ENCODE results near the gene CD300H.

The CD300H gene

GRCh38 chr17:74566132-74566753 is 1.1 kb downstream of the CD300H start:
- no peaks in the 10 kb centered on the region for H3K9me2 ChIP-seq (replicated peaks; ENCODE audit: low read depth, low read length)
- H3K79me2 ChIP-seq (ENCODE audit: insufficient read depth, low read length): no peaks in the 10 kb centered on the region
- H4K20me1 ChIP-seq (ENCODE audit: insufficient read depth, low read length, poor library complexity, severe bottlenecking): no peaks in the 10 kb centered on the region
- no peaks in the 10 kb centered on the region for H3F3A ChIP-seq (ENCODE audit: low read depth)
- no peak for TF ChIP-seq EZH2phosphoT487 (IDR thresholded peaks at IDR 0.05; ENCODE audit: borderline replicate concordance)
- TF ChIP-seq CTCF (conservative IDR thresholded peaks at IDR 0.05; ENCODE audit: low read length): peak; percentile 86
- H3K4me3 ChIP-seq (ENCODE audit: low read length, poor library complexity, severe bottlenecking): no peak overlapping the region
- no peaks in the 10 kb centered on the region for H3K4me1 ChIP-seq (ENCODE audit: insufficient read depth, low read length, poor library complexity, severe bottlenecking)
- H2AFZ ChIP-seq (ENCODE audit: low read length): no peak overlapping the region
- no peaks in the 10 kb centered on the region for H3K36me3 ChIP-seq (ENCODE audit: insufficient read depth, low read length)
- H3K9me3 ChIP-seq (ENCODE audit: insufficient read depth, low read depth, low read length): no peaks in the 10 kb centered on the region
- H3K27me3 ChIP-seq (ENCODE audit: insufficient read depth, low read length, poor library complexity, severe bottlenecking): no peaks in the 10 kb centered on the region
- H3K9ac ChIP-seq (ENCODE audit: low read depth, low read length, poor library complexity, severe bottlenecking): no peak overlapping the region
- H3K4me2 ChIP-seq (ENCODE audit: low read depth, low read length, poor library complexity, severe bottlenecking): no peak overlapping the region

- Histone ChIP-seq H3K4me1 (ENCODE audit: insufficient read depth, low read length, poor library complexity, severe bottlenecking) (no peaks in the 10 kb centered on the region), H3F3A (ENCODE audit: low read depth) (no peaks in the 10 kb centered on the region), H3K36me3 (ENCODE audit: insufficient read depth, low read length) (no peaks in the 10 kb centered on the region), H3K79me2 (ENCODE audit: insufficient read depth, low read length) (no peaks in the 10 kb centered on the region), H3K4me3 (ENCODE audit: low read length, poor library complexity, severe bottlenecking) (no peak overlapping the region), H4K20me1 (ENCODE audit: insufficient read depth, low read length, poor library complexity, severe bottlenecking) (no peaks in the 10 kb centered on the region), H3K27me3 (ENCODE audit: insufficient read depth, low read length, poor library complexity, severe bottlenecking) (no peaks in the 10 kb centered on the region), H2AFZ (ENCODE audit: low read length) (no peak overlapping the region), H3K9ac (ENCODE audit: low read depth, low read length, poor library complexity, severe bottlenecking) (no peak overlapping the region), H3K4me2 (ENCODE audit: low read depth, low read length, poor library complexity, severe bottlenecking) (no peak overlapping the region), H3K9me2 (replicated peaks; ENCODE audit: low read depth, low read length) (no peaks in the 10 kb centered on the region), H3K9me3 (ENCODE audit: insufficient read depth, low read depth, low read length) (no peaks in the 10 kb centered on the region)
- TF ChIP-seq CTCF (conservative IDR thresholded peaks at IDR 0.05; ENCODE audit: low read length) (no peak), EZH2phosphoT487 (IDR thresholded peaks at IDR 0.05; ENCODE audit: borderline replicate concordance) (no peak)
Observed at GRCh38 chr17:74565126-74565525, 2.2 kb downstream of the CD300H start.

- H3F3A ChIP-seq (ENCODE audit: low read depth): no peaks in the 10 kb centered on the region
- no peak overlapping the region for H3K4me3 ChIP-seq (ENCODE audit: low read length, poor library complexity, severe bottlenecking)
- no peaks in the 10 kb centered on the region for H3K27me3 ChIP-seq (ENCODE audit: insufficient read depth, low read length, poor library complexity, severe bottlenecking)
- H3K4me2 ChIP-seq (ENCODE audit: low read depth, low read length, poor library complexity, severe bottlenecking): no peak overlapping the region
- H3K9ac ChIP-seq (ENCODE audit: low read depth, low read length, poor library complexity, severe bottlenecking): no peak overlapping the region
- no peak overlapping the region for H2AFZ ChIP-seq (ENCODE audit: low read length)
- H3K36me3 ChIP-seq (ENCODE audit: insufficient read depth, low read length): no peaks in the 10 kb centered on the region
- H4K20me1 ChIP-seq (ENCODE audit: insufficient read depth, low read length, poor library complexity, severe bottlenecking): no peaks in the 10 kb centered on the region
- H3K9me3 ChIP-seq (ENCODE audit: insufficient read depth, low read depth, low read length): no peaks in the 10 kb centered on the region
- TF ChIP-seq EZH2phosphoT487 (IDR thresholded peaks at IDR 0.05; ENCODE audit: borderline replicate concordance): no peak
- TF ChIP-seq CTCF (conservative IDR thresholded peaks at IDR 0.05; ENCODE audit: low read length): no peak
- no peaks in the 10 kb centered on the region for H3K4me1 ChIP-seq (ENCODE audit: insufficient read depth, low read length, poor library complexity, severe bottlenecking)
- no peaks in the 10 kb centered on the region for H3K79me2 ChIP-seq (ENCODE audit: insufficient read depth, low read length)
- H3K9me2 ChIP-seq (replicated peaks; ENCODE audit: low read depth, low read length): no peaks in the 10 kb centered on the region
Observed at GRCh38 chr17:74563358-74563757, 4.0 kb downstream of the CD300H start.

Measured in Loucy (cell line).